GM12878 (cell line): ENCODE measurements around the gene PTPRM. TPM values are rescaled to one million over a fixed set of nuclear protein-coding genes. Genes with fewer than 3 reads are reported as not detected.

ENCODE experiments used
- ATAC-seq: fragments of 200-7000 bp; cut with Tn5 transposase; 3 replicates; pipeline ENCODE4 v1.9.1; 2020; ENCODE audit warnings: mild to moderate bottlenecking, moderate library complexity
- BruUV-seq: library from RNA; stranded (reverse); fragments of 400-500 nt; replicated peaks from 2 replicates; lab custom pipeline; 2021; lab: Mats Ljungman, UMichigan
- CTCF ChIA-PET: fragments of 300-600 bp; sonication (Branson Sonifier 250); formaldehyde crosslinking; extraction: SDS; loops from one replicate; lab custom pipeline; 2021; ENCODE audit warnings: inconsistent platforms; lab: Yijun Ruan, JAX
- POLR2A ChIA-PET: fragments of 350-600 bp; formaldehyde crosslinking; extraction: SDS; loops from one replicate; lab custom pipeline; 2021; ENCODE audit warnings: inconsistent platforms; lab: Charles Lee
- RAD21 ChIA-PET: fragments of 300-600 bp; sonication (Branson Sonifier 250); formaldehyde crosslinking; loops from one replicate; lab custom pipeline; 2023; ENCODE audit warnings: antibody characterized with exemption; ENCODE audit not compliant: unreplicated experiment; lab: Charles Lee
- SMC1A ChIA-PET: fragments of 300-600 bp; sonication (Branson Sonifier 250); formaldehyde crosslinking; loops from one replicate; lab custom pipeline; 2023; ENCODE audit not compliant: unreplicated experiment, uncharacterized antibody; lab: Charles Lee
- DNase-seq: peaks from one replicate; pipeline ENCODE4 v3.0.0-alpha.2; 2011; ENCODE audit warnings: low read depth, low spot score
- FAIRE-seq: peaks from 3 replicates; lab custom pipeline; 2011; peaks lifted over from hg19 to GRCh38; lab: Jason Lieb, UNC
- H2AFZ ChIP-seq: 2 replicates; pipeline ENCODE4 v1.6.0; 2011; ENCODE audit warnings: low read depth, low read length, control low read depth; ENCODE audit not compliant: control insufficient read depth
- H3K27ac ChIP-seq: 2 replicates; pipeline ENCODE4 v1.5.1; 2011; ENCODE audit warnings: control low read depth; ENCODE audit not compliant: control insufficient read depth, insufficient read depth
- H3K27me3 ChIP-seq, 2 experiments: replicated peaks in 1 of 2; 2 replicates each; pipeline versions ENCODE4 v1.6.0 to v1.6.1; 2011; ENCODE audit warnings: low read length in 1 of 2; ENCODE audit not compliant: control insufficient read depth in 2 of 2, insufficient read depth in 2 of 2
- H3K36me3 ChIP-seq, 2 experiments: 2 replicates each; pipeline ENCODE4 v1.5.1; 2011; ENCODE audit warnings: low read length in 1 of 2; ENCODE audit not compliant: control insufficient read depth in 2 of 2, insufficient read depth in 2 of 2
- H3K4me1 ChIP-seq: 2 replicates; pipeline ENCODE4 v1.6.1; 2011; ENCODE audit warnings: mild to moderate bottlenecking, low read length, moderate library complexity, mixed read lengths; ENCODE audit not compliant: control insufficient read depth, insufficient read depth
- H3K4me2 ChIP-seq: 2 replicates; pipeline ENCODE4 v1.6.0; 2011; ENCODE audit warnings: control low read depth; ENCODE audit not compliant: control insufficient read depth, insufficient read depth
- H3K4me3 ChIP-seq: fragments of 200-600 bp; sonication (generic); 2 replicates; pipeline ENCODE4 v1.5.1; 2016
- H3K79me2 ChIP-seq: 2 replicates; pipeline ENCODE4 v1.6.0; 2011; ENCODE audit warnings: low read length; ENCODE audit not compliant: control insufficient read depth, insufficient read depth
- H3K9ac ChIP-seq: 2 replicates; pipeline ENCODE4 v1.8.0; 2011; ENCODE audit warnings: low read length, control low read depth, mixed read lengths; ENCODE audit not compliant: control insufficient read depth, insufficient read depth
- H3K9me3 ChIP-seq: replicated peaks from 3 replicates; pipeline ENCODE4 v1.5.1; 2011; ENCODE audit warnings: mild to moderate bottlenecking, low read length; ENCODE audit not compliant: control insufficient read depth, insufficient read depth
- H4K20me1 ChIP-seq: 2 replicates; pipeline ENCODE4 v1.6.0; 2011; ENCODE audit not compliant: control insufficient read depth, insufficient read depth
- ASH2L ChIP-seq: fragments of 300-600, 200-600 bp; sonication (generic); IDR thresholded peaks from 2 replicates; pipeline ENCODE4 v1.6.1; 2017; ENCODE audit warnings: low read depth, mild to moderate bottlenecking, borderline replicate concordance
- BCLAF1 ChIP-seq: fragments of 450-650 bp; IDR thresholded peaks from 2 replicates; pipeline ENCODE4 v1.6.1; 2017; ENCODE audit warnings: antibody characterized with exemption, mild to moderate bottlenecking, moderate library complexity
- BMI1 ChIP-seq: fragments of 450-650 bp; IDR thresholded peaks from 2 replicates; pipeline ENCODE4 v1.6.1; 2016; ENCODE audit warnings: mild to moderate bottlenecking, moderate library complexity, borderline replicate concordance
- CBFB ChIP-seq: IDR thresholded peaks from 2 replicates; pipeline ENCODE4 v1.6.1; 2016; ENCODE audit warnings: antibody characterized with exemption, low read depth
- GABPA ChIP-seq: IDR thresholded peaks from 2 replicates; pipeline ENCODE4 v1.6.1; 2014; ENCODE audit warnings: antibody characterized with exemption, low read depth, mild to moderate bottlenecking, inconsistent platforms
- KLF5 ChIP-seq: fragments of 450-650 bp; IDR thresholded peaks from 2 replicates; pipeline ENCODE4 v1.6.1; 2014; ENCODE audit warnings: mild to moderate bottlenecking; ENCODE audit not compliant: partially characterized antibody
- MXI1 ChIP-seq: fragments of 150-350 bp; IDR thresholded peaks from 2 replicates; pipeline ENCODE4 v1.6.1; 2011; ENCODE audit warnings: low read depth, mild to moderate bottlenecking, inconsistent platforms, low read length, improper control_type of control experiment
- MYB ChIP-seq: fragments of 150-350 bp; IDR thresholded peaks from 2 replicates; pipeline ENCODE4 v1.6.1; 2014; ENCODE audit warnings: mild to moderate bottlenecking, low read depth, low read length, borderline replicate concordance
- MYC ChIP-seq: IDR thresholded peaks from 2 replicates; pipeline ENCODE4 v1.6.1; 2011; ENCODE audit warnings: mild to moderate bottlenecking, low read length, moderate library complexity, inconsistent platforms; ENCODE audit not compliant: insufficient read depth, insufficient replicate concordance, insufficient read length, severe bottlenecking
- NFYB ChIP-seq: IDR thresholded peaks from 2 replicates; pipeline ENCODE4 v1.6.1; 2011; ENCODE audit warnings: low read depth, mild to moderate bottlenecking, low read length, improper control_type of control experiment, moderate library complexity; ENCODE audit not compliant: insufficient read depth
- PBX3 ChIP-seq: IDR thresholded peaks from 2 replicates; pipeline ENCODE4 v1.6.1; 2011; ENCODE audit warnings: mild to moderate bottlenecking, low read depth, low read length, moderate library complexity; ENCODE audit not compliant: insufficient replicate concordance
- POLR2AphosphoS2 ChIP-seq: IDR thresholded peaks from 2 replicates; pipeline ENCODE4 v1.6.1; 2011; ENCODE audit warnings: low read depth, mild to moderate bottlenecking, low read length, improper control_type of control experiment, moderate library complexity
- POU2F2 ChIP-seq: IDR thresholded peaks from 3 replicates; pipeline ENCODE4 v1.6.1; 2011; ENCODE audit warnings: low read depth, mild to moderate bottlenecking, low read length, borderline replicate concordance
- RAD21 ChIP-seq: IDR thresholded peaks from 2 replicates; pipeline ENCODE4 v1.6.1; 2011; ENCODE audit warnings: mild to moderate bottlenecking, low read depth, low read length, moderate library complexity; ENCODE audit not compliant: insufficient read depth
- SMAD1 ChIP-seq: fragments of 450-650 bp; IDR thresholded peaks from 2 replicates; pipeline ENCODE4 v1.6.1; 2018; ENCODE audit warnings: mild to moderate bottlenecking, low read depth; ENCODE audit not compliant: partially characterized antibody
- SPI1 ChIP-seq: IDR thresholded peaks from 2 replicates; pipeline ENCODE4 v1.6.1; 2011; ENCODE audit warnings: low read depth, mild to moderate bottlenecking, low read length, moderate library complexity, borderline replicate concordance; ENCODE audit not compliant: insufficient read depth
- ZNF217 ChIP-seq: fragments of 450-650 bp; IDR thresholded peaks from 2 replicates; pipeline ENCODE4 v1.6.1; 2017; ENCODE audit warnings: antibody characterized with exemption, mild to moderate bottlenecking
- ZNF384 ChIP-seq: IDR thresholded peaks from 2 replicates; pipeline ENCODE4 v1.6.1; 2012; ENCODE audit warnings: low read depth, mild to moderate bottlenecking, low read length, improper control_type of control experiment, borderline replicate concordance
- WGBS: methylation state at CpG from one replicate; pipeline ENCODE4 v1.1.6; 2016; ENCODE audit warnings: low lambda C conversion rate; ENCODE audit not compliant: insufficient replicate concordance, insufficient coverage; ENCODE audit errors: missing lambda C conversion rate; 5-methylcytosine and 5-hydroxymethylcytosine counted together
- in situ Hi-C: fragments of 300-500 bp; cut with MboI; formaldehyde crosslinking; loops from 9 replicates; pipeline ENCODE4 v1.14.3; 2018; ENCODE audit warnings: mixed read lengths
- intact Hi-C: fragments of 100-400 bp; cut with micrococcal nuclease; formaldehyde crosslinking; loops from one replicate; pipeline ENCODE4 v1.14.2; 2022; ENCODE audit not compliant: unreplicated experiment
- polyA plus RNA-seq, 11 experiments: library from polyadenylated mRNA; depleted of rRNA in 4 of 11; unstranded in 6 of 11; stranded (reverse) in 5 of 11; fragments of >200 nt; fragmentation: Nextera tagmentation in 4 of 11; fragmentation: Illumina TruSeq in 1 of 11; extraction: Ambion mirVana in 4 of 11; extraction: Trizol in 1 of 11; gene quantifications; 1 replicate in 1 of 11; 2 replicates in 10 of 11; pipeline versions ENCODE4 v1.2.1 to v1.2.3, GENCODE V29; 2011 to 2016; ENCODE audit warnings: inconsistent platforms in 2 of 11, missing spikeins in 2 of 11, low read depth in 1 of 11
- total RNA-seq, 4 experiments: library from RNA; depleted of rRNA in 3 of 4; stranded (reverse); fragments of >200 nt in 3 of 4; fragmentation: Illumina TruSeq in 1 of 4; extraction: Trizol in 1 of 4; gene quantifications; 2 replicates each; pipeline versions ENCODE4 v1.2.1 to v1.2.3, GENCODE V29; 2013 to 2021
- TF ChIP-seq, protein P1 (sequence below): IDR thresholded peaks from 2 replicates; pipeline ENCODE4 v1.6.1; 2011; ENCODE audit warnings: low read depth, mild to moderate bottlenecking, low read length, moderate library complexity, borderline replicate concordance; ENCODE audit errors: extremely low read depth

The PTPRM gene
- total and polyA plus RNA-seq, 10 of the 15 experiments (the other 5 are each of a cell fraction or from before 2014, with no cell fraction given): 0.07 to 22.6 (median 0.60) TPM

DNA sequence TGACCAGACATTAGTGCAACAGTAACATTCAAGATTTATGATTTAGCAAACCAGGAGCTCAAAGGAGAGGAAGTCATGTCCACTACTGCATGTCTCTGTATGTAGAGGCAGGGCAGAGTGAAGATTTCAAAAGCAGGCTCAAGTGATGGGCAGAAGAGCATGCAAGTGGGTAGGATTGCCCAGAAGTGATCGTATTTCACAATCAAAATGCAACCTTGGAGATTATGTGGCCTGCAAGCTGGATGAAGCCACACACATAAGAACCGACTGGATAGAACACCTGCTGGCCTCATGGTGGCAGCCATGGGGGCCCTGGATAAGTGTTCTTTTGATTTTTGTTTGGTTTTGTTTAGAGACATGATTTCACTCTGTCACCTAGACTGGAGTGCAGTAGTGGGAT lies 755.4 kb downstream of the PTPRM start (continued):
- TF ChIP-seq SPI1: no peak
- no peak for TF ChIP-seq GABPA
- TF ChIP-seq, protein P1, sequence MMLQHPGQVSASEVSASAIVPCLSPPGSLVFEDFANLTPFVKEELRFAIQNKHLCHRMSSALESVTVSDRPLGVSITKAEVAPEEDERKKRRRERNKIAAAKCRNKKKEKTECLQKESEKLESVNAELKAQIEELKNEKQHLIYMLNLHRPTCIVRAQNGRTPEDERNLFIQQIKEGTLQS: no peak
- TF ChIP-seq SMAD1: no peak
- TF ChIP-seq POU2F2: no peak
- TF ChIP-seq ZNF217: no peak
- TF ChIP-seq KLF5: no peak
- no peak for TF ChIP-seq MYC

- SMC1A ChIA-PET: no interaction called here
- no peak overlapping the region for H2AFZ ChIP-seq
- DNase-seq: no peak
- H3K36me3 ChIP-seq: no peaks in the 10 kb centered on the region
- H3K79me2 ChIP-seq: no peaks in the 10 kb centered on the region
- no peak overlapping the region for H3K9ac ChIP-seq
- H3K4me2 ChIP-seq: no peak overlapping the region
- CTCF ChIA-PET: no interaction called here
- BruUV-seq: no TSS peak
- H3K4me3 ChIP-seq: no peak overlapping the region
- RAD21 ChIA-PET: interaction anchor here (1.0 kb wide), 1 partner anchor 309 kb away, joined by 3 read pairs; no protein-coding TSS in a partner anchor
- no peak for ATAC-seq
- H4K20me1 ChIP-seq: no peaks in the 10 kb centered on the region
- FAIRE-seq: no peak
- H3K27ac ChIP-seq: no peak overlapping the region
- no peaks in the 10 kb centered on the region for H3K4me1 ChIP-seq
- no peaks in the 10 kb centered on the region for H3K9me3 ChIP-seq
- WGBS: 67% methylated on average over 3 of the region's 3 CpGs
- no peaks in the 10 kb centered on the region; a peak in 1 of 4 replicates for H3K27me3 ChIP-seq
- intact Hi-C loops: no loop called here
- POLR2A ChIA-PET: no interaction called here
- in situ Hi-C loops: no loop called here
- no peak for TF ChIP-seq ZNF384
- TF ChIP-seq POLR2AphosphoS2: no peak
- no peak for TF ChIP-seq MYB
- no peak for TF ChIP-seq RAD21
- TF ChIP-seq PBX3: no peak
- no peak for TF ChIP-seq MXI1
- TF ChIP-seq NFYB: no peak
- no peak for TF ChIP-seq BMI1
- TF ChIP-seq BCLAF1: no peak
- no peak for TF ChIP-seq ASH2L
- no peak for TF ChIP-seq CBFB
These were observed 757.4 kb downstream of the PTPRM start for GRCh38 chr18:8324343-8325065.
